ENCODE data around the gene ZDHHC14.
"Not testable (repeated sequence)": the region's sequence is repeated elsewhere in the genome, so short reads cannot be mapped to it uniquely, and the experiment has no call there.

Gene ZDHHC14

DNA sequence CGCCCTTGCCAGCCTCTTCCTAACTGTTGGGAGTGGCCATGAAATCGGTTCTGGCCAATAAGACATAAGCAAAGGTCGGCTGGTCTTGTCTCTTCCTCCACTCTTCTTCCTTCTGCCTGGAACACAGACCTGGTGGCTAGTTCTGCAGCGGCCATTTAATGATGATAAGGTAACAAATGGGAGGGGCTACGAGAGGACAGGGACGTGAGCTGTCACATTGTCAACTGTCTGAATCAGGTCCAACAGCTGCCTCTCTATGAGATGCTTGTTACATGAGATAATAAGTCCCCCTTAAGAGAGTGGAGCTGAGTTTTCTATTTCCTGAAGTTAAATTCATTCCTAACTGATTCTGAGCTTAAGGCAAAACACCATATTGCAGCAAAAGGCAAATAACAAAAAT lies 45.2 kb upstream of the ZDHHC14 start:
- DNase-seq = no peak
- Histone ChIP-seq H3K27ac (ENCODE audit: low read length) (no peak overlapping the region), H4K20me1 (ENCODE audit: insufficient read depth, low read length) (no peaks in the 10 kb centered on the region), H3K27me3 (replicated peaks; ENCODE audit: insufficient read depth, low read length) (no peaks in the 10 kb centered on the region; the same call in 1 of the 2 replicates), H2AFZ (ENCODE audit: low read length) (no peak overlapping the region), H3K36me3 (replicated peaks; ENCODE audit: insufficient read depth, low read length) (no peaks in the 10 kb centered on the region), H3K4me3 (ENCODE audit: low read length) (no peak overlapping the region), H3K9me3 (replicated peaks; ENCODE audit: insufficient read depth, low read length) (no peaks in the 10 kb centered on the region), H3F3A (ENCODE audit: insufficient read depth, low read length) (no peaks in the 10 kb centered on the region), H3K9ac (ENCODE audit: low read length) (no peak overlapping the region), H3K4me2 (ENCODE audit: low read depth, low read length) (no peak overlapping the region), H3K9me2 (replicated peaks; ENCODE audit: insufficient read depth, low read length) (no peaks in the 10 kb centered on the region), H3K79me2 (ENCODE audit: low read length) (no peaks in the 10 kb centered on the region), H3K4me1 (ENCODE audit: low read length) (no peaks in the 10 kb centered on the region)
- TF ChIP-seq EZH2 (optimal IDR thresholded peaks at IDR 0.05; ENCODE audit: low read depth, low read length) (no peak), EZH2phosphoT487 (IDR thresholded peaks at IDR 0.05; ENCODE audit: low read length) (no peak)
- TF ChIP-seq, protein P1, sequence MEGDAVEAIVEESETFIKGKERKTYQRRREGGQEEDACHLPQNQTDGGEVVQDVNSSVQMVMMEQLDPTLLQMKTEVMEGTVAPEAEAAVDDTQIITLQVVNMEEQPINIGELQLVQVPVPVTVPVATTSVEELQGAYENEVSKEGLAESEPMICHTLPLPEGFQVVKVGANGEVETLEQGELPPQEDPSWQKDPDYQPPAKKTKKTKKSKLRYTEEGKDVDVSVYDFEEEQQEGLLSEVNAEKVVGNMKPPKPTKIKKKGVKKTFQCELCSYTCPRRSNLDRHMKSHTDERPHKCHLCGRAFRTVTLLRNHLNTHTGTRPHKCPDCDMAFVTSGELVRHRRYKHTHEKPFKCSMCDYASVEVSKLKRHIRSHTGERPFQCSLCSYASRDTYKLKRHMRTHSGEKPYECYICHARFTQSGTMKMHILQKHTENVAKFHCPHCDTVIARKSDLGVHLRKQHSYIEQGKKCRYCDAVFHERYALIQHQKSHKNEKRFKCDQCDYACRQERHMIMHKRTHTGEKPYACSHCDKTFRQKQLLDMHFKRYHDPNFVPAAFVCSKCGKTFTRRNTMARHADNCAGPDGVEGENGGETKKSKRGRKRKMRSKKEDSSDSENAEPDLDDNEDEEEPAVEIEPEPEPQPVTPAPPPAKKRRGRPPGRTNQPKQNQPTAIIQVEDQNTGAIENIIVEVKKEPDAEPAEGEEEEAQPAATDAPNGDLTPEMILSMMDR (IDR thresholded peaks at IDR 0.05; ENCODE audit: low read length) = no peak

- not testable (repeated sequence) for H3K9me3 ChIP-seq (replicated peaks; ENCODE audit: insufficient read depth, low read length); H3K9ac ChIP-seq (ENCODE audit: low read length); H3F3A ChIP-seq (ENCODE audit: insufficient read depth, low read length); H3K36me3 ChIP-seq (replicated peaks; ENCODE audit: insufficient read depth, low read length); H3K27ac ChIP-seq (ENCODE audit: low read length); H3K4me3 ChIP-seq (ENCODE audit: low read length); H3K4me1 ChIP-seq (ENCODE audit: low read length); H3K9me2 ChIP-seq (replicated peaks; ENCODE audit: insufficient read depth, low read length); H3K4me2 ChIP-seq (ENCODE audit: low read depth, low read length); H3K27me3 ChIP-seq (replicated peaks; ENCODE audit: insufficient read depth, low read length); H2AFZ ChIP-seq (ENCODE audit: low read length); H4K20me1 ChIP-seq (ENCODE audit: insufficient read depth, low read length); DNase-seq; H3K79me2 ChIP-seq (ENCODE audit: low read length)
These were observed 43.7 kb upstream of the ZDHHC14 start for GRCh38 chr6:157337276-157337675.

DNA sequence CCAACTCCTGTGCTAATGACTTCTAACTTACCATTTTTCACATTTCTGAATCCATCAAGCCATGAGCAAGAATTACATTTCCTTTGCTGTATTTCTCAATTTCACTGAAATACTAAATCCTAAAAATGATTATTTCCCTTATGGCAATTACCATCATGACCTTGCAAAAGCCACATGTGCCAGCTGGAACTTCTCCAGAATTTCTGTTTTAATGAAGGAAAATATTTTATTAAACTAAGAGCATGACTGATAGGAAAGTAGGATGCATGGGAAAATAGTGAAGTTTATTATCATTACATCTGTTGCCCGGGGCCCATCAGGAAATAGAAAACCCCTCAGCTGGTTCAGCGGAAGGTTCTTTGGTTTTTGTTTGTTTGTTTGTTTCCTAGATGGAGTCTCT lies 43.2 kb upstream of the ZDHHC14 start:
- Histone ChIP-seq H3K9me2 (replicated peaks; ENCODE audit: insufficient read depth, low read length) (no peaks in the 10 kb centered on the region), H2AFZ (ENCODE audit: low read length) (no peak overlapping the region), H3K27me3 (replicated peaks; ENCODE audit: insufficient read depth, low read length) (no peaks in the 10 kb centered on the region), H3F3A (ENCODE audit: insufficient read depth, low read length) (no peaks in the 10 kb centered on the region), H3K4me3 (ENCODE audit: low read length) (no peak overlapping the region), H3K4me2 (ENCODE audit: low read depth, low read length) (no peak overlapping the region), H3K4me1 (ENCODE audit: low read length) (no peaks in the 10 kb centered on the region), H3K9me3 (replicated peaks; ENCODE audit: insufficient read depth, low read length) (no peaks in the 10 kb centered on the region), H3K79me2 (ENCODE audit: low read length) (no peaks in the 10 kb centered on the region), H3K36me3 (replicated peaks; ENCODE audit: insufficient read depth, low read length) (no peaks in the 10 kb centered on the region), H3K27ac (ENCODE audit: low read length) (no peak overlapping the region), H3K9ac (ENCODE audit: low read length) (no peak overlapping the region), H4K20me1 (ENCODE audit: insufficient read depth, low read length) (no peaks in the 10 kb centered on the region)
- no peak for DNase-seq
- TF ChIP-seq, protein P1 (IDR thresholded peaks at IDR 0.05; ENCODE audit: low read length) = no peak
- TF ChIP-seq EZH2 (optimal IDR thresholded peaks at IDR 0.05; ENCODE audit: low read depth, low read length) (no peak), EZH2phosphoT487 (IDR thresholded peaks at IDR 0.05; ENCODE audit: low read length) (no peak)

DNA sequence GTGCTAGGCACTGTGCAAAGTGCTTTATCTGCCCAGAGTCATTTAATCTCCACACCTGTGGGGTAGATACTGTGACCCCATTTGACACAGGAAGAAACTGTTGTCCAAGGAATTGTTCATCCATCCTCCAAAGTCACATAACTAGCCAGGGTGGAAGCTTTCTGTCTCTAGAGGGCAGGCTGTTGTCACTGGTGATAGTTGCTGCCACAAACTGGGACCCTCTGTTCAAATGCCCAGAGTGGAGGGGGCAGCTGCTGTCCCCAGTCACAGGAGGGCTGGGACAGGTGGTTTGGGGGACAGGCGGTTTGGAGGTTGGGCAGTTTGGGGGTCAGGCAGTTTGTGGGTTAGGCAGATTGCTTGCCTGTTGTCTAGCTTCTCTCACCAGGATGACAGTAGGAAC lies 41.6 kb upstream of the ZDHHC14 start:
- TF ChIP-seq EZH2phosphoT487 (IDR thresholded peaks at IDR 0.05; ENCODE audit: low read length) = no peak
- TF ChIP-seq, protein P1 (IDR thresholded peaks at IDR 0.05; ENCODE audit: low read length) = no peak; the same call in 1 of the 2 replicates
- TF ChIP-seq EZH2 (optimal IDR thresholded peaks at IDR 0.05; ENCODE audit: low read depth, low read length) = no peak

More for the DNA sequence above, 41.6 kb upstream of the ZDHHC14 start:
- Histone ChIP-seq H3K27me3 (replicated peaks; ENCODE audit: insufficient read depth, low read length) (no peaks in the 10 kb centered on the region), H3K9ac (ENCODE audit: low read length) (no peak overlapping the region), H3K79me2 (ENCODE audit: low read length) (no peaks in the 10 kb centered on the region), H2AFZ (ENCODE audit: low read length) (no peak overlapping the region), H3K4me3 (ENCODE audit: low read length) (no peak overlapping the region), H3K4me2 (ENCODE audit: low read depth, low read length) (no peak overlapping the region), H3K9me2 (replicated peaks; ENCODE audit: insufficient read depth, low read length) (no peaks in the 10 kb centered on the region), H3K4me1 (ENCODE audit: low read length) (no peaks in the 10 kb centered on the region), H3K9me3 (replicated peaks; ENCODE audit: insufficient read depth, low read length) (no peaks in the 10 kb centered on the region), H3K27ac (ENCODE audit: low read length) (no peak overlapping the region), H4K20me1 (ENCODE audit: insufficient read depth, low read length) (no peaks in the 10 kb centered on the region), H3F3A (ENCODE audit: insufficient read depth, low read length) (no peaks in the 10 kb centered on the region), H3K36me3 (replicated peaks; ENCODE audit: insufficient read depth, low read length) (no peaks in the 10 kb centered on the region)
- no peak for DNase-seq
